ENCODE data around the gene NDRG2.
"Not testable (repeated sequence)": the region's sequence is repeated elsewhere in the genome, so short reads cannot be mapped to it uniquely, and the experiment has no call there.

NDRG2 gene

DNA sequence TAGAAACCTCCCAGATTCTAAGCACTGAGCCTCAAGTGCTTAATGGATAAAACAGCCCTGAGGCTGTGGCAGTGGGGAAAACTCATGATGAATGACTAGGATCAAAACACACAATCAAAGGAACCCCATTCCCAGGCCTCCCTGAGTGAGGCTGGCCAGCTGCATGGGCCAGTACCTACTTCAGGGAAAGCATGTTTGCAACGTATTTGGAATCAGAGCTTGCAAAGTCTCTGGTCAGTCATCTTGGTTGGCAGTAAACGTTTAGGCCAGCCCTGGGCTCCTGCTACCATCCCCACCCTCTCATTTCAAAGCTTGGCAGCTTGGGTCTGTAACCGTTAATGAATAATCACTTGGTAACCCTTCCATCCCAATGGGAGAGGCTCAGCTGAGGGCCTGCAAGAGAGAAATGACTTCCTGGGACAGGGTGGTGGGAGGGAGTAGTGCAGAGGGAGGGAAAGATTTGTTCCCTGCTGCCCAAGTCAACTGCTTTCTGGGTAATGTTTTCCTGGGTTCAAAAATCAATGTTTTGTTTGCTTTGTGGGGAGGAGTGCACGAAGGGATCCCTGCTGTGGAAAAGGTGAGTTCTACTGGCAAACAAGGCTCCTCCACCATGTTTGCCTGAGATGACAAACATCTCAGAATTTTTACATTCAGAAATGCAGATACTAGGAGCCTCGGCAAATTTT is 30.7 kb upstream of the NDRG2 start:
- no peak for DNase-seq

DNA sequence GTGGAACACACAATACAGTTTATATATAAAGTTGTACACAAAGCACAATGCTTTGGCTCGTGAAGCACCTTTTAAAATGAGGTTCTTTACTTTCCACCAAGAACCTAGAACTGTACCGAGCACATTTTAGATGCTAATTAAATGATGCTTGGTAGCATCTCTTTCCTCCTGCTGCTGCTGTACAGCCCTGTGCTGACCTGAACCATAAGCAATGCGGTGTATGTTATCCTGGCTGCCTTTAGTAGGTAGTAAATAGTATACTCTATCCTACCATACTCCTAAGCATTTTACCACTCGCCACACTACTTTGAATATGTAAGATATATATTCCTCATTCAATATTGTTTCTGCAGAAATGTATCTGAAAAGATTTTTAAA is 29.9 kb upstream of the NDRG2 start:
- DNase-seq, result no peak

DNA sequence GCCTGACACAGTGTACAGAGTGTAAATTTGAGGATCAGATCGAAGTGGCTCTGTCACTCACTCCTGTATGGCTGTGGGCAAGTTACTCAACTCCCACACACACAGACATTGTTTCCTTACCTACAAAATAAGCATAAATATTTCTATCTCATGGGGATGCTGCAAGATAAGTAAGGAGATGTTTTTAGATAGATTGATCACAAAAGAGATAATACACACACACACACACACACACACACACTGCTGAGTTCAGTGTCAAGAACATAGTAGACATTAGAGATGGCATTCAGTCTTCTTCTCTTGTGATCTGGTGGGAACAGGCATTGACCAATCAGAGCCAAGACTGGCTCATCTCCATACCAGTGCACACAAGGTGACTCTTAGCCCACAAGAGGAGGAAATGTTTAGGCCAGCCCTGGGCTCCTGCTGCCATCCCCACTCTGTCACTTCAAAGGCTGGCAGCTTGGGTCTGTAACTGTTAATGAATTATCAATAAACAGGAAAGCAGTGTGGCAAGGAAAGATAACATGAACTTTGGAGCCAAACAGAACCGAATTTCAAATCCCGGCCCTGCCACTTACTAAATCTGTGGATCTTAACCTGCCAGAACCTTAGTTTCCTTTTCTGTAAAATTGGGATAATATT is 29.4 kb upstream of the NDRG2 start:
- DNase-seq, result no peak

GRCh38 chr14:21053184-21054122 is 28.6 kb upstream of the NDRG2 start:
- no peak for DNase-seq

GRCh38 chr14:21050597-21050996 is 25.7 kb upstream of the NDRG2 start:
- DNase-seq, result no peak

- no peak for DNase-seq
Observed at GRCh38 chr14:21049271-21049673, 24.4 kb upstream of the NDRG2 start.

- DNase-seq, result no peak
Observed at GRCh38 chr14:21048638-21049037, 23.8 kb upstream of the NDRG2 start.

DNA sequence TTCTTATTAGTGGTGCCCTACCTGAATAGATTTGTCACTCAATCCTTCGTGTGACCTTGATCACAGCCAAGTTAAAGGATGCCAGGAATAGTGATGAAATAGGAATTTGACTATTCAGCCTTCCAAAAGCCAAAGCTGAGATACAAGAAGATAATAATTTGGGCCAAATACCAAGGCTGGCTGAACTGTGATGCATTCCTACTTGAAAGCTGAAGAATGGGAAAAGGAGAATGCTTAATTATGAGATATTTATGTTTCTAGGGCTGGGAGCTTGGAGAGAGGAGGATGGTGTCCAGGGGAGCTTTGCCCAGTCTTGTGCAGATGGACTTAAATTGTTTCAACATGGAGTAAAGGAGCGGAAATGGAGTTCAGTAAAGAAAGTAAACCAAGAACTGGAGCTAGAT is 22.5 kb upstream of the NDRG2 start:
- no peak for DNase-seq

DNA sequence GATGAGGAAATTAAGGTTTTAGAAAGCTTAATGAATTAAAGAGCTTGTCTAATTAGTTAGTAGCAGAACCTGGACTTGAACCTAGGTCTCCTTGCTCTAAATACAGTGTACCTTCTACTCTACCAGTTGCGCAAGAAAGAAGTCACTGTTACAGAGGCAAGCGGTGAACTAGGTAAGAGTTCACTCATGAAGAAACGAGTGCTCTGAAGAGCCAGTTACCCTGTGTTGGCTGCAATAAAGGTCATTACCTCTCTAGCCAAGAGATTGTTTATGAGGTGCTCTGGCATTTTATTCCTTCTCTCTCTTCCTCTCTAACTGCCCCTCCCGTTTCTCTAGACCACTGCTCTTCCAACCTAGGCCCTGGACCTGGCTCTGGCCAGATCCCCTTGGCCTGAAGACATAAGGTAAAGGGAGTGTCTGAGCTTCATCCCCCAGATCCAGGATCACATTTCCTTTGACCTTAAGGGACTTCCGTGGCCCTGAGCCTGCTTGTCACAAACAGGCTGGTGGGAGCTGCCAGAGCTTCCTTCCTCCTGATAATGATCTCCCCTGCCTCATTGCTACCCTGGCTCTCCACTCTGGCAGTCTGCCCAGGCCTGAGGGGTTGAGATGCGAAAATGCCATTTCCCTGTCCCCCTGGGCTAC is 19.2 kb upstream of the NDRG2 start:
- DNase-seq, result no peak

- no peak for DNase-seq
Observed at GRCh38 chr14:21043387-21043973, 18.6 kb upstream of the NDRG2 start.

DNA sequence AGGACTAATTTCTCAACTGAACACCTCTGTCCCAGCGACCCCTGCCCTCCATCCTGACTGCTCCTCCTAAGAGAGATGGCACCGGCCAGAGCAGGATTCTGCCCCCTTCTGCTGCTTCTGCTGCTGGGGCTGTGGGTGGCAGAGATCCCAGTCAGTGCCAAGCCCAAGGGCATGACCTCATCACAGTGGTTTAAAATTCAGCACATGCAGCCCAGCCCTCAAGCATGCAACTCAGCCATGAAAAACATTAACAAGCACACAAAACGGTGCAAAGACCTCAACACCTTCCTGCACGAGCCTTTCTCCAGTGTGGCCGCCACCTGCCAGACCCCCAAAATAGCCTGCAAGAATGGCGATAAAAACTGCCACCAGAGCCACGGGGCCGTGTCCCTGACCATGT is 18.1 kb upstream of the NDRG2 start:
- DNase-seq, result no peak

GRCh38 chr14:21041676-21042433 is 17.0 kb upstream of the NDRG2 start, which contains the start of gene RNASE7:
RNASE7 (plus strand) TSS chr14:21042362; CDS start chr14:21042993, 631 bp downstream.
- no peak for DNase-seq

DNA sequence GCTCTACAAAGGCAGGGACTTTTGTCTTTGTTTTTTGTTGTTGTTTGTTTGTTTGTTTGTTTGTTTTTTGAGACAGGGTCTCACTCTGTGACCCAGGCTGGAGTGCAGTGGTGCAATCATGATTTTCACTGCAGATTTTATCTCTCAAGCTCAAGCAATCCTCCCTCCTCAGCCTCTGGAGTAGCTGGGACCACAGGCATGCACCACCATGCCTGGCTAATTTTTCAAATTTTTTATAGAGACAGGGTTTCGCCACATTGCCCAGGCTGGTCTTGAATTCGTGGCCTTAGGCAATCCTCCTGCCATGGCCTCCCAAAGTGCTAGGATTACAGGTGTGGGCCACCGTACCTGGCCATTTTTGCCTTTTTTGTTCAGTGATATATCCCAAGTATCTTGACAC is 16.1 kb upstream of the NDRG2 start:
- not testable (repeated sequence) for DNase-seq

- DNase-seq, result no peak
Observed at GRCh38 chr14:21040370-21040925, 15.6 kb upstream of the NDRG2 start.

DNA sequence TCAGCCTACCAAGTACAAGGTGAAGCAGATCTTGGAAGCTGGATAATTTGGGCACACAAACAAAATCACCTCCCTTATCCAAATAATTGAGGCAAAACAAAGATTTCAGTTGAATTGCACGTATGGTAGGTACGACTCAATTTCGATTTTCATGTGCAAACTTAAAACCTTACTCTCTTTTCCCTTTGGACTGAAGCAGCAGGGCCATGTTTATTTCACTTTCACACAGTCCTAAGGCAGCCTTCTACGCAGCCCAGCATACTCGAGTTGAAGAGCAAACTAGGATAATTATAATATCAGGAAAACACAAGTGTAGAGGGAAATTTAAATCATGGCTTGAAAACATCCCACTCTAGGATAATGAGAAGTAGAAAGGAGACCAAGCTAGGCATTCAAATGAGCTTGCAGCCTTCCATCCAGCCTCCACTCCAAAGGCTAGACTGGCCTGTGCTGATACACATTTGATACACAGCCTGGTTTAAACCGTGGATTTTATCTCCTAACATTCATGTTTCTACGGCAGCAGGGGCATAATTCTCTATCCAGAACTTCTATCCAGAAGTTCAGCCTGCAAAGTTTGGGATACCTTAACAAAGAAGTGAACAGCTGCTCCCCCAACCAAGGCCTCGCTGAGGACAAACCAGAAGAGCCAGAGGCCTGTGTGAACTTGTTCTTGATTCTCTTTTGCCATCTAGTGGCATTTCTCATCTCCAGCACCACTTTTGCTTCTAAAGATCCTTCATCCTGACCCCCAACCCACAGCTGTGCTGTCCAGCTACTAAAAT is 14.9 kb upstream of the NDRG2 start:
- DNase-seq, result no peak

GRCh38 chr14:21038441-21039422 is 13.9 kb upstream of the NDRG2 start:
- no peak for DNase-seq

DNA sequence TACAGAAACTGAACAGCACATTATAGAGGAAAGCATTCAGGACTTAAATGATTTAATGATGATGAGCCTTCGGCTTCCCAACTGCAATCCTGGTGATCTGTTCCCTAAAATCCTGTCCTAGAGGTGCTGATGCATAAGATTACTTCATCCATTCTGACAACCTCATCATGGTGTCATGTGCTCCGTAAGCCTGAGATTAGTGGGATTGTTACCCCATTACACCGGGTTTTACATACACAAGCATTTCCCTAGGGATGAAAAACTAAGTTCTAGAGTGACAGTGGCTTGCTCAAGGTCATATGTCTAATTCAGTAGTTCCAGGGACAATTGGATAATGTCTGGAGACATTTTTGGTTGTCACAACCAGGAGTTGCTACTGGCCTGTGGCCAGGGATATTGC is 12.3 kb upstream of the NDRG2 start:
- DNase-seq, result no peak

- DNase-seq, result no peak
Observed at GRCh38 chr14:21036751-21037150, 11.9 kb upstream of the NDRG2 start.

DNA sequence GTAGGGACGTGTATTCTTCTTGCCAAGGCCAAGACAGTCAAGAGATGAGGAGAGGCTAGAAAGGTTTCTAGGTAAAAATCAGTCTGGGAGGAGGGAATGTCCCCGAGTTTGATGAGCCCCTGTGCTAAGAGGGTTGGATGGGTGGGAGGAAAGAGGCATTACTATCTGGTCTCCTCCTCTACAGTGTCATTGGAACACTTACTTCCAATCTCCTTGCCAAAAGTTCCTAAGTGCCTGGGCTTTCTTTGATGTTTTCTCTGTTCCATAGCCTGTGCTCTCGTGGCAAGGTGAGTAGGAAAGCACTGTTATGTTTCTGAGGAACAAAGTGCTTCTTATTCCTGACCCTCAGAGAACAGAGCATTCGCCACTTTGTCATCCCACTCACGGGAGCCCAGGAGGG is 9.8 kb upstream of the NDRG2 start, which contains the start of gene RNASE13:
Gene RNASE13, minus strand, starts transcription at position 101 of the 400 bp plus-strand sequence. CDS start 519 bp downstream, outside the sequence.
- no peak for DNase-seq

All from 8988T (cell line).